Forelimb muscle (tissue), 1 donor: Measurements from ENCODE around the gene CBR1. TPM values are rescaled to one million over a fixed set of nuclear protein-coding genes. Genes with fewer than 3 reads are reported as not detected.
A peak's percentile ranks its signal among the peaks of the same experiment; 100 is the strongest.
"Not testable (repeated sequence)": the region's sequence is repeated elsewhere in the genome, so short reads cannot be mapped to it uniquely, and the experiment has no call there.

ENCODE experiments used
- DNase-seq: peaks from one replicate; pipeline ENCODE4 v3.0.0-alpha.2; 2013; ENCODE audit warnings: low read depth
- polyA plus RNA-seq: library from polyadenylated mRNA; unstranded; fragments of 120-200 nt; gene quantifications from one replicate; pipeline ENCODE4 v1.2.1, GENCODE V29; 2013; ENCODE audit not compliant: insufficient read length

CBR1 gene
- polyA plus RNA-seq, 1 donor = 20.8 TPM

GRCh38 chr21:36048357-36048756 lies 21.5 kb upstream of the CBR1 start:
- DNase-seq = no peak

GRCh38 chr21:36052860-36053714 lies 16.7 kb upstream of the CBR1 start:
- no peak for DNase-seq

GRCh38 chr21:36053715-36054062 lies 16.1 kb upstream of the CBR1 start:
- no peak for DNase-seq

- DNase-seq = no peak
These were observed 14.3 kb upstream of the CBR1 start for GRCh38 chr21:36055551-36055950.

- no peak for DNase-seq
These were observed 10.0 kb upstream of the CBR1 start for GRCh38 chr21:36059823-36060158.

GRCh38 chr21:36060159-36060921 lies 9.5 kb upstream of the CBR1 start, which contains the start of gene SETD4:
Gene SETD4 (minus strand): TSS chr21:36060526. CDS start chr21:36058888, 1,638 bp downstream.
- peak; percentile 68 for DNase-seq

GRCh38 chr21:36061445-36061844 lies 8.4 kb upstream of the CBR1 start:
- DNase-seq = no peak

GRCh38 chr21:36063375-36064084 lies 6.3 kb upstream of the CBR1 start:
- DNase-seq = no peak

- DNase-seq = no peak
These were observed 5.8 kb upstream of the CBR1 start for GRCh38 chr21:36064085-36064460.

GRCh38 chr21:36065497-36066036 lies 4.3 kb upstream of the CBR1 start:
- no peak for DNase-seq

- no peak for DNase-seq
These were observed 951 bp upstream of the CBR1 start for GRCh38 chr21:36068748-36069398.

GRCh38 chr21:36070999-36071398 lies 1.2 kb downstream of the CBR1 start:
- no peak for DNase-seq

- no peak for DNase-seq
These were observed 2.8 kb downstream of the CBR1 start for GRCh38 chr21:36072453-36073162.

GRCh38 chr21:36073181-36073580 lies 3.4 kb downstream of the CBR1 start:
- DNase-seq = no peak

GRCh38 chr21:36073911-36074310 lies 4.1 kb downstream of the CBR1 start:
- DNase-seq = not testable (repeated sequence)

- DNase-seq = no peak
These were observed 5.3 kb downstream of the CBR1 start for GRCh38 chr21:36075171-36075570.

GRCh38 chr21:36075953-36076352 lies 6.1 kb downstream of the CBR1 start:
- DNase-seq = no peak

- DNase-seq = no peak
These were observed 7.2 kb downstream of the CBR1 start for GRCh38 chr21:36076878-36077655.

- no peak for DNase-seq
These were observed 7.9 kb downstream of the CBR1 start for GRCh38 chr21:36077758-36078157.

GRCh38 chr21:36079010-36079649 lies 9.3 kb downstream of the CBR1 start:
- no peak for DNase-seq
